GM10248 (cell line): ENCODE measurements around the gene ZNF396.

Source experiments
- CTCF ChIA-PET: fragments of 300-600 bp; sonication (Branson Sonifier 250); formaldehyde crosslinking; extraction: SDS; loops from one replicate; lab custom pipeline; 2021; ENCODE audit warnings: antibody characterized with exemption; lab: Yijun Ruan, JAX
- POLR2A ChIA-PET: fragments of 350-650 bp; sonication (Branson Sonifier 250); formaldehyde crosslinking; extraction: SDS; loops from one replicate; lab custom pipeline; 2020; ENCODE audit warnings: antibody characterized with exemption; lab: Yijun Ruan, JAX
- DNase-seq: peaks from one replicate; pipeline ENCODE4 v3.0.0; 2012; ENCODE audit errors: extremely low spot score
- TF ChIP-seq, protein P1 (sequence below): IDR thresholded peaks from 2 replicates; pipeline ENCODE4 v1.5.1; 2012; ENCODE audit warnings: mild to moderate bottlenecking, low read depth; ENCODE audit errors: extremely low read depth, missing control alignments, control extremely low read depth

Gene ZNF396

DNA sequence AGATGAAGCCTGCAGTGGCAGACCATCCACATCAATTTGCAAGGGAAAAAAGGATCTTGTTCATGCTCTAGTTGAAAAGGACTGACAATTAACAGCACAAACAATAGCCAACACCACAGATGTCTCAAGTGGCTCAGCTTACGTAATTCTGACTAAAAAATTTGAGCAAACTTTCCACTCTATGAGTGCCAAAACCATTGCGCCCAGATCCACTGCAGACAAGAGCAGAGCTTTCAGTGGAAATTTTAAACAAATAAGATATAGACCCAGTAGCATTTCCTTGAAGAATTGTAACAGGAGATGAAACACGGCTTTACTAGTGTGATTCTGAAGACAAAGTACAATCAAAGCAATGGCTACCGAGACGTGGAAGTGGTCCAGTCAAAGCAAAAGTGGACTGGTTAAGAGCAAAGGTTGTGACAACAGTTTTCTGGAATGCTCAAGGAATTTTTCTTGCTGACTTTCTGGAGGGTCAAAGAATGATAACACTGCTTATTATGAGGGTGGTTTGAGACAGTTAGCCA lies 12.0 kb upstream of the ZNF396 start:
- ChIA-PET CTCF (no interaction called here), POLR2A (no interaction called here)
- DNase-seq: no peak
- TF ChIP-seq, protein P1, sequence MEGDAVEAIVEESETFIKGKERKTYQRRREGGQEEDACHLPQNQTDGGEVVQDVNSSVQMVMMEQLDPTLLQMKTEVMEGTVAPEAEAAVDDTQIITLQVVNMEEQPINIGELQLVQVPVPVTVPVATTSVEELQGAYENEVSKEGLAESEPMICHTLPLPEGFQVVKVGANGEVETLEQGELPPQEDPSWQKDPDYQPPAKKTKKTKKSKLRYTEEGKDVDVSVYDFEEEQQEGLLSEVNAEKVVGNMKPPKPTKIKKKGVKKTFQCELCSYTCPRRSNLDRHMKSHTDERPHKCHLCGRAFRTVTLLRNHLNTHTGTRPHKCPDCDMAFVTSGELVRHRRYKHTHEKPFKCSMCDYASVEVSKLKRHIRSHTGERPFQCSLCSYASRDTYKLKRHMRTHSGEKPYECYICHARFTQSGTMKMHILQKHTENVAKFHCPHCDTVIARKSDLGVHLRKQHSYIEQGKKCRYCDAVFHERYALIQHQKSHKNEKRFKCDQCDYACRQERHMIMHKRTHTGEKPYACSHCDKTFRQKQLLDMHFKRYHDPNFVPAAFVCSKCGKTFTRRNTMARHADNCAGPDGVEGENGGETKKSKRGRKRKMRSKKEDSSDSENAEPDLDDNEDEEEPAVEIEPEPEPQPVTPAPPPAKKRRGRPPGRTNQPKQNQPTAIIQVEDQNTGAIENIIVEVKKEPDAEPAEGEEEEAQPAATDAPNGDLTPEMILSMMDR: no peak

DNA sequence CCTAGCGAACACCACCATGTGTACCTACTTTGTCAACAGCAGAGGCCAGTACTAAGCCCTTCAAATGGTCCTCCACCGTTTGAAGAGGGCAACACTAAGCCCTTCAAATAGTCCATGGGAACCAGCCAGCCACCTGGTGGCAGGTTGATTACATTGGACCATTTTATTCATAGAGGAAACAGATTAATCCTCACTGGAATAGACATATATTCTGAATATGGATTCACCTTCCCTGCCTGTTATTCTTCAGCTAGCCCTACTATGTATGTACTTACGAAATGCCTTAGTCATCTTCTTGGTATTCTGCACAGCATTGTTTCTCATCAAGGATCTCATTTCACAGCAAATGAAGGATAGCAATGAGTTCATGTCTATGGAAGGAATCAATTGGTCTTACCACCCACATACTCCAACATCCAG lies 10.0 kb upstream of the ZNF396 start:
- DNase-seq: no peak
- ChIA-PET POLR2A (no interaction called here), CTCF (interaction anchor here (0.7 to 4.2 kb wide), 43 partner anchors 8 to 895 kb away, joined by 3 to 38 read pairs (median 4); partner anchors contain the start of genes MAPRE2 and ZNF24)
- TF ChIP-seq, protein P1: no peak

GRCh38 chr18:35386600-35387100 lies 9.5 kb upstream of the ZNF396 start:
- TF ChIP-seq, protein P1: peak; percentile 83
- ChIA-PET CTCF (interaction anchor here (0.6 to 4.2 kb wide), 54 partner anchors 8 to 895 kb away, joined by 3 to 38 read pairs (median 4); partner anchors contain the start of genes MAPRE2 and ZNF24), POLR2A (no interaction called here)
- peak; percentile 70 for DNase-seq

GRCh38 chr18:35383136-35383535 lies 6.0 kb upstream of the ZNF396 start:
- ChIA-PET POLR2A (no interaction called here), CTCF (interaction anchor here (1.2 to 4.2 kb wide), 5 partner anchors 8 to 129 kb away, joined by 3 to 38 read pairs (median 3); no protein-coding TSS in a partner anchor)
- no peak for DNase-seq
- TF ChIP-seq, protein P1: no peak

- TF ChIP-seq, protein P1: no peak
- no peak for DNase-seq
- POLR2A ChIA-PET: no interaction called here
- CTCF ChIA-PET: interaction anchor here (1.8 kb wide), 2 partner anchors 16 to 29 kb away, joined by 4 read pairs; no protein-coding TSS in a partner anchor
Observed at GRCh38 chr18:35379421-35379820, 2.3 kb upstream of the ZNF396 start.

DNA sequence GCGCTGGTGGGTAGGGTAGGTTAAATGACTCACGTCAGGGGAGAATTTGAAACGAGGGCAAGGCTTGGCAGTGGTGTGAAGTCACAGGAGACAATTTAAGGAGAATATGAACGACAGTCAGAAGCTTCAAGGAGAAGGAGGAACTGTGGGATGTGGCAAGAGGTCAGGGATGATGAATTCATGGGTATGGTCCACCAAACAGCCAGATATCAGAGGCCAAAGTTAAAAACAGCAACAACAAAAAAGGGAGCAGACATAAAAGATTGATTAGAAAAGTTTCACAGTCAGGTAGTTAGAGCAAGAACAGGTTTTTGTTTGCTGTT lies 1.4 kb upstream of the ZNF396 start:
- TF ChIP-seq, protein P1: no peak
- ChIA-PET CTCF (no interaction called here), POLR2A (no interaction called here)
- no peak for DNase-seq
